K562 (cell line): ENCODE data around the gene KNCN. TPM values are rescaled to one million over a fixed set of nuclear protein-coding genes. Genes with fewer than 3 reads are reported as not detected.

Source experiments
- ARID2 ChIP-seq: fragments of 450-650 bp; IDR thresholded peaks from 2 replicates; pipeline ENCODE4 v1.6.1; 2017; ENCODE audit warnings: antibody characterized with exemption, mild to moderate bottlenecking
- BRD9 ChIP-seq: fragments of 450-650 bp; IDR thresholded peaks from 2 replicates; pipeline ENCODE4 v1.6.1; 2018; ENCODE audit warnings: low read depth; ENCODE audit not compliant: partially characterized antibody
- CREM ChIP-seq: IDR thresholded peaks from 2 replicates; pipeline ENCODE4 v1.6.1; 2014; ENCODE audit warnings: antibody characterized with exemption, low read depth
- FOXO4 ChIP-seq: fragments of 450-650 bp; formaldehyde crosslinking; IDR thresholded peaks from 2 replicates; pipeline ENCODE4 v1.4.0; 2020; ENCODE audit warnings: mild to moderate bottlenecking, moderate library complexity
- HNRNPH1 ChIP-seq: fragments of 200-400 bp; formaldehyde crosslinking; optimal IDR thresholded peaks from 2 replicates; pipeline ENCODE3; 2017; ENCODE audit warnings: low read depth, mild to moderate bottlenecking, low read length, moderate library complexity
- IFI16 ChIP-seq: fragments of 250-450 bp; sonication (Bioruptor Pico); IDR thresholded peaks from 2 replicates; pipeline ENCODE4 v2.1.2; 2022; ENCODE audit warnings: mild to moderate bottlenecking, inconsistent platforms
- KAT8 ChIP-seq: fragments of 450-650 bp; IDR thresholded peaks from 2 replicates; pipeline ENCODE4 v1.6.1; 2016; ENCODE audit warnings: low read depth, mild to moderate bottlenecking
- MECOM ChIP-seq: fragments of 250-450 bp; sonication (Bioruptor Pico); IDR thresholded peaks from 2 replicates; pipeline ENCODE4 v1.8.0; 2022; ENCODE audit warnings: inconsistent platforms
- NR2F6 ChIP-seq: fragments of 450-650 bp; formaldehyde crosslinking; IDR thresholded peaks from 2 replicates; pipeline ENCODE4 v1.4.0; 2020; ENCODE audit warnings: mild to moderate bottlenecking
- POLR2G ChIP-seq: fragments of 200-400 bp; formaldehyde crosslinking; IDR thresholded peaks from 2 replicates; pipeline ENCODE4 v1.6.1; 2017; ENCODE audit warnings: low read depth, mild to moderate bottlenecking, antibody characterized with exemption, low read length, moderate library complexity
- SAP30 ChIP-seq: fragments of 200-600 bp; sonication (generic); IDR thresholded peaks from 2 replicates; pipeline ENCODE4 v1.6.1; 2012; ENCODE audit warnings: borderline replicate concordance, low read depth, mild to moderate bottlenecking, moderate library complexity, low read length, control low read depth, inconsistent platforms; ENCODE audit not compliant: insufficient read depth, poor library complexity, severe bottlenecking
- SOX6 ChIP-seq: fragments of 450-650 bp; IDR thresholded peaks from 2 replicates; pipeline ENCODE4 v1.6.1; 2014; ENCODE audit warnings: mild to moderate bottlenecking
- SREBF2 ChIP-seq: sonication (generic); formaldehyde crosslinking; IDR thresholded peaks from 2 replicates; pipeline ENCODE4 v1.4.0; 2020; ENCODE audit warnings: mild to moderate bottlenecking, missing genetic modification reagents
- SRSF1 ChIP-seq: fragments of 200-400 bp; formaldehyde crosslinking; IDR thresholded peaks from 2 replicates; pipeline ENCODE4 v1.6.1; 2017; ENCODE audit warnings: mild to moderate bottlenecking, low read depth, low read length, moderate library complexity
- TBP ChIP-seq: optimal IDR thresholded peaks from 2 replicates; pipeline ENCODE3; 2011; ENCODE audit warnings: low read depth, low read length, improper control_type of control experiment
- ZBED1 ChIP-seq: IDR thresholded peaks from 2 replicates; pipeline ENCODE4 v1.6.1; 2014
- ZNF121 ChIP-seq: sonication (generic); formaldehyde crosslinking; conservative IDR thresholded peaks from 2 replicates; pipeline ENCODE4 v1.8.0; 2022; ENCODE audit warnings: missing genetic modification reagents
- ZNF398 ChIP-seq: fragments of 250-450 bp; sonication (Bioruptor Pico); IDR thresholded peaks from 2 replicates; pipeline ENCODE4 v1.8.0; 2021; ENCODE audit warnings: moderate library complexity, mild to moderate bottlenecking, inconsistent platforms
- ZNF695 ChIP-seq: fragments of 450-650 bp; formaldehyde crosslinking; IDR thresholded peaks from 2 replicates; pipeline ENCODE4 v1.4.0; 2020; ENCODE audit warnings: mild to moderate bottlenecking, moderate library complexity
- ZNF780A ChIP-seq: fragments of 250-450 bp; sonication (Bioruptor Pico); IDR thresholded peaks from 2 replicates; pipeline ENCODE4 v1.5.0; 2021; ENCODE audit warnings: mild to moderate bottlenecking
- polyA plus RNA-seq, 8 experiments: library from polyadenylated mRNA; depleted of rRNA in 4 of 8; stranded (reverse) in 5 of 8; unstranded in 3 of 8; fragments of >200 nt; fragmentation: Nextera tagmentation in 2 of 8; fragmentation: Illumina TruSeq in 1 of 8; extraction: Ambion mirVana in 2 of 8; extraction: Trizol in 1 of 8; gene quantifications; 2 replicates each; pipeline versions ENCODE4 v1.2.1 to v1.2.3, GENCODE V29; 2011 to 2014; ENCODE audit warnings: inconsistent platforms in 1 of 8, missing spikeins in 1 of 8
- total RNA-seq, 7 experiments: library from RNA; depleted of rRNA in 6 of 7; stranded (reverse); fragments of >200 nt in 6 of 7; fragmentation: Illumina TruSeq in 2 of 7; extraction: Trizol in 2 of 7; gene quantifications; 2 replicates each; pipeline versions ENCODE4 v1.2.1 to v1.2.3, GENCODE V29; 2011 to 2021; ENCODE audit warnings: low replicate concordance in 1 of 7
- TF ChIP-seq, protein P1 (sequence below): fragments of 450-650 bp; IDR thresholded peaks from 2 replicates; pipeline ENCODE4 v1.7.1; 2018; ENCODE audit warnings: mild to moderate bottlenecking, low read depth; ENCODE audit not compliant: partially characterized antibody
- TF ChIP-seq, protein P2 (sequence below): fragments of 250-450 bp; sonication (Bioruptor Pico); IDR thresholded peaks from 2 replicates; pipeline ENCODE4 v1.4.0; 2020; ENCODE audit warnings: mild to moderate bottlenecking

KNCN gene
- total and polyA plus RNA-seq, 9 of the 15 experiments (the other 6 are each of a cell fraction or from before 2014, with no cell fraction given), result not detected

- TF ChIP-seq, protein P1, sequence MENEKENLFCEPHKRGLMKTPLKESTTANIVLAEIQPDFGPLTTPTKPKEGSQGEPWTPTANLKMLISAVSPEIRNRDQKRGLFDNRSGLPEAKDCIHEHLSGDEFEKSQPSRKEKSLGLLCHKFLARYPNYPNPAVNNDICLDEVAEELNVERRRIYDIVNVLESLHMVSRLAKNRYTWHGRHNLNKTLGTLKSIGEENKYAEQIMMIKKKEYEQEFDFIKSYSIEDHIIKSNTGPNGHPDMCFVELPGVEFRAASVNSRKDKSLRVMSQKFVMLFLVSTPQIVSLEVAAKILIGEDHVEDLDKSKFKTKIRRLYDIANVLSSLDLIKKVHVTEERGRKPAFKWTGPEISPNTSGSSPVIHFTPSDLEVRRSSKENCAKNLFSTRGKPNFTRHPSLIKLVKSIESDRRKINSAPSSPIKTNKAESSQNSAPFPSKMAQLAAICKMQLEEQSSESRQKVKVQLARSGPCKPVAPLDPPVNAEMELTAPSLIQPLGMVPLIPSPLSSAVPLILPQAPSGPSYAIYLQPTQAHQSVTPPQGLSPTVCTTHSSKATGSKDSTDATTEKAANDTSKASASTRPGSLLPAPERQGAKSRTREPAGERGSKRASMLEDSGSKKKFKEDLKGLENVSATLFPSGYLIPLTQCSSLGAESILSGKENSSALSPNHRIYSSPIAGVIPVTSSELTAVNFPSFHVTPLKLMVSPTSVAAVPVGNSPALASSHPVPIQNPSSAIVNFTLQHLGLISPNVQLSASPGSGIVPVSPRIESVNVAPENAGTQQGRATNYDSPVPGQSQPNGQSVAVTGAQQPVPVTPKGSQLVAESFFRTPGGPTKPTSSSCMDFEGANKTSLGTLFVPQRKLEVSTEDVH, result no peak
- TF ChIP-seq ZBED1 (peak; percentile 22; the same call in 1 of the 2 replicates), ARID2 (no peak), SAP30 (peak; percentile 86), BRD9 (peak; percentile 53), POLR2G (peak; percentile 63), TBP (peak; percentile 33), ZNF121 (CRISPR knock-in tag) (no peak), MECOM (CRISPR knock-in tag) (no peak), SREBF2 (CRISPR knock-in tag) (no peak), CREM (peak; percentile 79), SRSF1 (no peak), ZNF780A (CRISPR knock-in tag) (no peak), KAT8 (no peak), FOXO4 (CRISPR knock-in tag) (no peak), IFI16 (CRISPR knock-in tag) (peak; percentile 6; the same call in 1 of the 2 replicates), ZNF398 (no peak), SOX6 (peak; percentile 99), ZNF695 (no peak), NR2F6 (CRISPR knock-in tag) (no peak), HNRNPH1 (no peak)
- TF ChIP-seq, protein P2, sequence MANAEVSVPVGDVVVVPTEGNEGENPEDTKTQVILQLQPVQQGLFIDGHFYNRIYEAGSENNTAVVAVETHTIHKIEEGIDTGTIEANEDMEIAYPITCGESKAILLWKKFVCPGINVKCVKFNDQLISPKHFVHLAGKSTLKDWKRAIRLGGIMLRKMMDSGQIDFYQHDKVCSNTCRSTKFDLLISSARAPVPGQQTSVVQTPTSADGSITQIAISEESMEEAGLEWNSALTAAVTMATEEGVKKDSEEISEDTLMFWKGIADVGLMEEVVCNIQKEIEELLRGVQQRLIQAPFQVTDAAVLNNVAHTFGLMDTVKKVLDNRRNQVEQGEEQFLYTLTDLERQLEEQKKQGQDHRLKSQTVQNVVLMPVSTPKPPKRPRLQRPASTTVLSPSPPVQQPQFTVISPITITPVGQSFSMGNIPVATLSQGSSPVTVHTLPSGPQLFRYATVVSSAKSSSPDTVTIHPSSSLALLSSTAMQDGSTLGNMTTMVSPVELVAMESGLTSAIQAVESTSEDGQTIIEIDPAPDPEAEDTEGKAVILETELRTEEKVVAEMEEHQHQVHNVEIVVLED (CRISPR knock-in tag), result no peak
These were observed 29.1 kb downstream of the KNCN start (continued) for GRCh38 chr1:46522184-46522968.
